ENCODE measurements around the gene NEURL1B.

NEURL1B gene

DNA sequence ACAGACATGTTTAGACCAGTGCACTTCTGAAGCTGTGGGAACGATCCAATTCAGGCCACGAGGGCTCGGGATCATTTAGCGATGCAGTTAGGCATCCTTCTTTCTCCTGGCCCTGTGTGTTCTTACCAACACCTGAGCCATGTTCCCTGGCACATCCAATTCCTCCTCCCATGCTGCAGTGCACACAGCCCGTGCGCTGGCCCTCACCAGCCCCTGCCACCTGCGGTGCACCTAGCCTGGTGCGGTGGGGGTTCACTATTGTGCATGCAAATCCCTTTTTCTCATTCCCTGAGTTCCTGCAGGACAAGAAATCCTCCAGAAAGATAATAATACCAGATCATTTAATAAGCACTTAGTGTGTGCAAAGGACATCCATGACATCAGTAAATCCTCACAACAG, 53.5 kb downstream of the NEURL1B start:
- no peak overlapping the region for H3K4me3 ChIP-seq (ENCODE audit: low read depth, low read length)
- no peak for DNase-seq (ENCODE audit: low read depth)
- TF ChIP-seq CTCF (IDR thresholded peaks at IDR 0.05; ENCODE audit: control insufficient read depth, extremely low read depth, insufficient read depth): no peak

GRCh38 chr5:172695232-172696054, 54.4 kb downstream of the NEURL1B start:
- no peak for DNase-seq (ENCODE audit: low read depth)
- no peak overlapping the region for H3K4me3 ChIP-seq (ENCODE audit: low read depth, low read length)
- TF ChIP-seq CTCF (IDR thresholded peaks at IDR 0.05; ENCODE audit: control insufficient read depth, extremely low read depth, insufficient read depth): no peak

DNA sequence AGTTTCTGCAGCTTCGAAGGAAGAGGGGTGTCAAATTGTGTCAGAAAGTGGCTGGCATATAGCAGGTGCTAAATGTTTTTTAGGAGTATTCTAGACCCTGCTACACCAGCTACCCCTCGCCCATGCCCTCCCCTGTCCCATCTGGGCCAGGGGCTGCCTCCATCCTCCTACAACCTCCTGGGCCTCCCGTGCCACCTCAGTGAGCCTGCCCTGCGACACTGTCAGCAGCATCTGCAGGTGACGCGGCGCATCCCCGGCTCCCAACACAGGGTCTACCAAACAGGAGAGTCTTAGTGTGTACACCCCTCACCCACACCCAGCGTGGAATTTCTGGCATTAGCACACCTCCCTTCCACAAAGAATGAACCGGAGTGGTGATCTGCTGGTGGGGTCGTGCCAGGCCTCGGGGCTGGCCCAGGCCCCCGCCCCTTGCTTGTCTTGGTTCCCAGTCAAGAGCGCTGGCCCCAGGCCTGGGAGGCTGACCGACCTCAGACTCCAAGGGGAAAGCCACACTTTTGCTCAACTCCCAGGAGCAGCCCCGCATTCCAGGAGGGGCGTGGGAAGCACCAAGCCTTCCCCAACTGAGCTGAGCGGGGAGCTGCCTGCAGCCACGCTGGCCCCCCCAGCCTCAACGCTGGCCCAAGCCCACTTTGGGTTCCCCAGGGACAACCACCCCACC, 55.2 kb downstream of the NEURL1B start:
- DNase-seq (ENCODE audit: low read depth): no peak
- TF ChIP-seq CTCF (IDR thresholded peaks at IDR 0.05; ENCODE audit: control insufficient read depth, extremely low read depth, insufficient read depth): no peak

DNA sequence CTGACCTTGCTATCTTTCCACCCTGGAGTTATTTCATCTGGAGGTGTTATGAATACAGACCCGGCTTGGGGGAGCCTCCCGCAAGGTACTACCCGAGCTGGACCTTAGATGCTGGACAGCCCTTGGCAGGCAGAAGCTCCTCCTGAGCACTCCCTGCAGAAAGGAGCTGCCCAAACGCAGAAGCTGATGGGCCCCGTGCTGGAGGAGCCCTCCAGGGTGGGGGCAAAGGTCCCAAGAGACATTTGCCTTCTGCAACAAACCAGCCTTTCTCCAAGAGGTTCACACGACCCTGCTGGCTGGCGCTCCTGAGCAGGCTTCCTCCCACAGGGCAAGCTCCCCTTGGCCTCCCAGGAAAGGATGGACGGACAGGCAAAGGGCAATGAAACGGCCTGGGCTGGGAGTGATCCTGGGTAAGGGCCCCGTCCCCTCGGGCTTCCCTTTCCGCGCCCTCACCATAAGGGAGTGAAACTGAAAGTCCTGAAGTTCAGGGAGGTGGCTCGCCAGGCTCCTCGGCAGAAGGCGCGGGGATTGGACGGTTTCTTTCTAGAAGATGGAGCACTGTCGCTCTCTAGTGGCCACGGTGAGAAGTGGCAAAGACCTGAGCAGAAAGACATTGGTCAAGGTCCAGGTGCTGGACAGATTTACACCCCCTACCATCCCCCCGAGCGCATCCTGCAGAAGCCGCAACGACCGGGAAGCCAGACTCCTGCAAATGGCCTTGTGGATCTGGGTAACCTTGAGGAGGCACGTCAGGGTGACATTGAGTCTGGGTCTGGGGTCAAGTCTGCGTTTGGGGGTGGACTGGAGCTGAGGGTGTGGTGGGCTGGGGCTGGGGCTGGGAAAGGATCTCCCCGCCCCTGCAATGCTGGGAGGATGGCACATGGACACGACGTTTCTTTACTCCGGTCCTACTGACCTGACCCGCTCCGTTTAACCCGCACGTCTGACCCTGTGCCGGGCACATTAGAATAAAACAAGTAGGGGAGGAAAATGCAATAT, 56.4 kb downstream of the NEURL1B start:
- peak; percentile 95 for TF ChIP-seq CTCF (IDR thresholded peaks at IDR 0.05; ENCODE audit: control insufficient read depth, extremely low read depth, insufficient read depth)
- H3K4me3 ChIP-seq (ENCODE audit: low read depth, low read length): peak overlapping the region; percentile 54
- DNase-seq (ENCODE audit: low read depth): peak; percentile 50

More for the DNA sequence above, 55.2 kb downstream of the NEURL1B start:
- H3K4me3 ChIP-seq (ENCODE audit: low read depth, low read length): no peak overlapping the region

DNA sequence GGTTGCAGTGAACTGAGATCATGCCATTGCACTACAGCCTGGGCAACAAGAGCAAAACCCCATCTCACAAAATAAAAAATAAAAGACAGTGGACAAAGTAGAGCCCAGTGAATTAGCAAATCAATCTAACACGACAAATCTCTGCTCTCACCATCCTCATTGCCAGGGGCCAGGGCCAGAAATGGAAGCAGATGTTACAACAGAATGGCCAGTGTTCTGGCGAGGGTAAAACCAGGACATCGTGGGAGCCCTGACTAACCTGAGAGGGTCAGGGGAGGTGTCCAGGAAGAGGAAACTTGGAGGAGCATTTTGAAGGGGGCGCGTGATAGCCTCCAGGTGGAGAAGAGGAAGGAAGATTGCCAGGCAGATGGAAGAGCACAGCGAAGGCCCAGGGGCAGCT, 58.4 kb downstream of the NEURL1B start:
- no peak overlapping the region for H3K4me3 ChIP-seq (ENCODE audit: low read depth, low read length)
- no peak for TF ChIP-seq CTCF (IDR thresholded peaks at IDR 0.05; ENCODE audit: control insufficient read depth, extremely low read depth, insufficient read depth)
- DNase-seq (ENCODE audit: low read depth): no peak

- no peak for DNase-seq (ENCODE audit: low read depth)
- H3K4me3 ChIP-seq (ENCODE audit: low read depth, low read length): no peak overlapping the region
- TF ChIP-seq CTCF (IDR thresholded peaks at IDR 0.05; ENCODE audit: control insufficient read depth, extremely low read depth, insufficient read depth): no peak
Observed at GRCh38 chr5:172699999-172700364, 58.9 kb downstream of the NEURL1B start.

Data from LNCaP clone FGC (cell line).